HEK293 (cell line): ENCODE results near the gene MSRB1.

ENCODE experiments used
- BCL11A ChIP-seq: fragments of 450-650 bp; formaldehyde crosslinking; IDR thresholded peaks from 2 replicates; pipeline ENCODE4 v1.5.1; 2016; ENCODE audit warnings: low read depth, missing biosample characterization, missing genetic modification characterization
- KLF9 ChIP-seq: fragments of 450-650 bp; formaldehyde crosslinking; IDR thresholded peaks from 2 replicates; pipeline ENCODE4 v1.5.1; 2016; ENCODE audit warnings: missing biosample characterization, missing genetic modification characterization, low read depth
- ZNF529 ChIP-seq: fragments of 450-650 bp; formaldehyde crosslinking; IDR thresholded peaks from 2 replicates; pipeline ENCODE4 v1.5.1; 2017; ENCODE audit warnings: missing genetic modification characterization, missing biosample characterization; ENCODE audit not compliant: insufficient replicate concordance
- ZNF660 ChIP-seq: fragments of 450-650 bp; IDR thresholded peaks from 2 replicates; pipeline ENCODE4 v1.5.1; 2018; ENCODE audit warnings: missing biosample characterization, mild to moderate bottlenecking, missing genetic modification characterization
- TF ChIP-seq, protein P1 (sequence below): fragments of 450-650 bp; formaldehyde crosslinking; IDR thresholded peaks from 2 replicates; pipeline ENCODE4 v1.5.1; 2016; ENCODE audit warnings: missing biosample characterization, missing genetic modification characterization

DNA sequence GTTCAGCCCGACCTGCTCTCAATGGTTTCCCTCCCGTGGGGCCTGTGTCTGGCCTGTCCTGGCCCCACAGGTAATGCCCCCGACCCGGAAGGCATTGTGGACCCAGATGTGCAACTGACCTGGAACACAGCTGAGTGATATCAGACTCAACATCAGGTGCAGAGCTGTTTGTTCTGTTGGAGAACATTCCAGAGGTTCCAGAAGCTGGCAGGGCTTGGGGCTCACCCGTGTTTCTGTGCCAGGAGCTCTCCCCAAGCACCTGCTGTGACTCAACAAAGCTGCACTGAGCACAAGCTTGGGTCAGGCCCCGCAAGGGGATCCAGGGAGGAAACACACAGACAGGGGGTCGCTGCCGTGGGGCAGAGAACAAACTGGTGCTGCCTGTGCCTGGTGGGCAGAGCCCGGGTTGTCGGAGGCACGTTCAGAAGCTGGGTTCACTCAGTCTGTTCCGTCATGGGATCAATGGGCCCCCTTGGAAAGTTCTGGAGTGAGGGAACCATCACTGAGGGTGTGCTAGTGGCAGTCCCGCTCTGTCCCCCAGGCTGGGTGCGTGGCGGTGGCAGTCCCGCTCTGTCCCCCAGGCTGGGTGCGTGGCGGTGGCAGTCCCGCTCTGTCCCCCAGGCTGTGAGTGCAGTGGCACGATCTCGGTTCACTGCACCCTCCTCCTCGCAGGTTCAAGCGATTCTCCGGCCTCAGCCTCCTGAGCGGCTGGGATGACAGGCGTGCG, 46.9 kb downstream of the MSRB1 start:
- TF ChIP-seq KLF9 (no peak), ZNF529 (tag by site-specific recombination) (no peak), ZNF660 (no peak), BCL11A (no peak)
- TF ChIP-seq, protein P1, sequence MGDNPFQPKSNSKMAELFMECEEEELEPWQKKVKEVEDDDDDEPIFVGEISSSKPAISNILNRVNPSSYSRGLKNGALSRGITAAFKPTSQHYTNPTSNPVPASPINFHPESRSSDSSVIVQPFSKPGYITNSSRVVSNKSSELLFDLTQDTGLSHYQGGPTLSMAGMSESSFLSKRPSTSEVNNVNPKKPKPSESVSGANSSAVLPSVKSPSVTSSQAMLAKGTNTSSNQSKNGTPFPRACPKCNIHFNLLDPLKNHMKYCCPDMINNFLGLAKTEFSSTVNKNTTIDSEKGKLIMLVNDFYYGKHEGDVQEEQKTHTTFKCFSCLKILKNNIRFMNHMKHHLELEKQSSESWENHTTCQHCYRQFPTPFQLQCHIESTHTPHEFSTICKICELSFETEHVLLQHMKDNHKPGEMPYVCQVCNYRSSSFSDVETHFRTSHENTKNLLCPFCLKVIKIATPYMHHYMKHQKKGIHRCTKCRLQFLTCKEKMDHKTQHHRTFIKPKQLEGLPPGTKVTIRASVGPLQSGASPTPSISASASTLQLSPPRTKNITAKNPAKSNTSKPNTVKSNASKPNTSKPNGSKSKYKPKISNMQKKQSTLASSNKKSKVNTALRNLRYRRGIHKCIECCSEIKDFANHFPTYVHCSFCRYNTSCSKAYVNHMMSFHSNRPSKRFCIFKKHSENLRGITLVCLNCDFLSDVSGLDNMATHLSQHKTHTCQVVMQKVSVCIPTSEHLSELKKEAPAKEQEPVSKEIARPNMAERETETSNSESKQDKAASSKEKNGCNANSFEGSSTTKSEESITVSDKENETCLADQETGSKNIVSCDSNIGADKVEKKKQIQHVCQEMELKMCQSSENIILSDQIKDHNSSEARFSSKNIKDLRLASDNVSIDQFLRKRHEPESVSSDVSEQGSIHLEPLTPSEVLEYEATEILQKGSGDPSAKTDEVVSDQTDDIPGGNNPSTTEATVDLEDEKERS (tag by site-specific recombination), result no peak
